IPS DF 19.7 (cell line): ENCODE measurements around the gene OLA1.
"Not testable (repeated sequence)": the region's sequence is repeated elsewhere in the genome, so short reads cannot be mapped to it uniquely, and the experiment has no call there.

ENCODE experiments used
- DNase-seq: peaks from one replicate; pipeline ENCODE4 v3.0.0-alpha.2; 2013; ENCODE audit warnings: low read depth, low spot score

The OLA1 gene

GRCh38 chr2:174248187-174248997, at the start of gene OLA1:
TSS of gene OLA1 (minus strand) at chr2:174248532. CDS start at chr2:174246815, 1,717 bp downstream.
- peak; percentile 67 for DNase-seq

GRCh38 chr2:174292908-174293307, 44.6 kb upstream of the OLA1 start:
- DNase-seq: no peak

- DNase-seq: no peak
Observed at GRCh38 chr2:174286172-174286571, 37.8 kb upstream of the OLA1 start.

- no peak for DNase-seq
Observed at GRCh38 chr2:174282441-174282840, 34.1 kb upstream of the OLA1 start.

GRCh38 chr2:174281736-174282135, 33.4 kb upstream of the OLA1 start:
- no peak for DNase-seq

GRCh38 chr2:174280596-174280995, 32.3 kb upstream of the OLA1 start:
- no peak for DNase-seq

GRCh38 chr2:174270263-174270662, 21.9 kb upstream of the OLA1 start:
- not testable (repeated sequence) for DNase-seq

GRCh38 chr2:174266288-174266687, 18.0 kb upstream of the OLA1 start:
- DNase-seq: no peak

GRCh38 chr2:174263997-174264396, 15.7 kb upstream of the OLA1 start:
- no peak for DNase-seq

GRCh38 chr2:174259981-174260380, 11.6 kb upstream of the OLA1 start:
- DNase-seq: no peak

GRCh38 chr2:174254267-174254666, 5.9 kb upstream of the OLA1 start:
- no peak for DNase-seq

- DNase-seq: no peak
Observed at GRCh38 chr2:174248998-174249592, 763 bp upstream of the OLA1 start.

- DNase-seq: no peak
Observed at GRCh38 chr2:174247474-174248186, 702 bp downstream of the OLA1 start.

GRCh38 chr2:174246944-174247381, 1.4 kb downstream of the OLA1 start:
- no peak for DNase-seq

GRCh38 chr2:174245628-174246027, 2.7 kb downstream of the OLA1 start:
- not testable (repeated sequence) for DNase-seq

- DNase-seq: no peak
Observed at GRCh38 chr2:174245065-174245464, 3.3 kb downstream of the OLA1 start.

- DNase-seq: no peak
Observed at GRCh38 chr2:174243812-174244211, 4.5 kb downstream of the OLA1 start.

GRCh38 chr2:174240097-174240496, 8.2 kb downstream of the OLA1 start:
- DNase-seq: no peak

- no peak for DNase-seq
Observed at GRCh38 chr2:174236429-174236828, 11.9 kb downstream of the OLA1 start.

- no peak for DNase-seq
Observed at GRCh38 chr2:174235680-174236079, 12.7 kb downstream of the OLA1 start.

GRCh38 chr2:174233771-174234275, 14.5 kb downstream of the OLA1 start:
- no peak for DNase-seq

- no peak for DNase-seq
Observed at GRCh38 chr2:174227748-174228147, 20.6 kb downstream of the OLA1 start.
